ENCODE data around the gene NDUFAF8.

Gene NDUFAF8

GRCh38 chr17:81200695-81201580, 38.2 kb upstream of the NDUFAF8 start:
- DNase-seq: peak; percentile 63

GRCh38 chr17:81202318-81202717, 36.8 kb upstream of the NDUFAF8 start:
- DNase-seq: no peak

GRCh38 chr17:81203136-81203535, 36.0 kb upstream of the NDUFAF8 start:
- DNase-seq: no peak

- no peak for DNase-seq
Observed at GRCh38 chr17:81204578-81204977, 34.5 kb upstream of the NDUFAF8 start.

- DNase-seq: no peak
Observed at GRCh38 chr17:81206166-81206565, 33.0 kb upstream of the NDUFAF8 start.

GRCh38 chr17:81206657-81207056, 32.5 kb upstream of the NDUFAF8 start:
- no peak for DNase-seq

- DNase-seq: no peak
Observed at GRCh38 chr17:81207610-81208581, 31.2 kb upstream of the NDUFAF8 start.

GRCh38 chr17:81208651-81209050, 30.5 kb upstream of the NDUFAF8 start:
- no peak for DNase-seq

GRCh38 chr17:81209141-81209540, 30.0 kb upstream of the NDUFAF8 start:
- no peak for DNase-seq

- DNase-seq: no peak
Observed at GRCh38 chr17:81210466-81210865, 28.7 kb upstream of the NDUFAF8 start.

GRCh38 chr17:81210868-81211267, 28.2 kb upstream of the NDUFAF8 start:
- no peak for DNase-seq

- no peak for DNase-seq
Observed at GRCh38 chr17:81212365-81212764, 26.8 kb upstream of the NDUFAF8 start.

GRCh38 chr17:81213978-81214377, 25.1 kb upstream of the NDUFAF8 start:
- no peak for DNase-seq

- DNase-seq: no peak
Observed at GRCh38 chr17:81217491-81217890, 21.6 kb upstream of the NDUFAF8 start.

GRCh38 chr17:81218459-81218858, 20.7 kb upstream of the NDUFAF8 start:
- no peak for DNase-seq

GRCh38 chr17:81218991-81219390, 20.1 kb upstream of the NDUFAF8 start:
- DNase-seq: no peak

GRCh38 chr17:81219476-81220180, 19.5 kb upstream of the NDUFAF8 start:
- DNase-seq: no peak

GRCh38 chr17:81221371-81221841, 17.7 kb upstream of the NDUFAF8 start:
- no peak for DNase-seq

GRCh38 chr17:81221842-81222619, 17.1 kb upstream of the NDUFAF8 start:
- DNase-seq: no peak

GRCh38 chr17:81222620-81222905, 16.6 kb upstream of the NDUFAF8 start:
- DNase-seq: no peak

GRCh38 chr17:81222906-81223761, 16.0 kb upstream of the NDUFAF8 start, which contains the start of gene CEP131:
CEP131 (minus strand) TSS chr17:81222965; CDS start chr17:81220056, 2,909 bp downstream.
- DNase-seq: peak; percentile 92

All from kidney glomerular epithelial cell (primary cell).